Endodermal cell (in vitro differentiated cells): ENCODE results near the gene THBS3. TPM values are rescaled to one million over a fixed set of nuclear protein-coding genes. Genes with fewer than 3 reads are reported as not detected.

ENCODE experiments used
- DNase-seq: peaks from one replicate; pipeline ENCODE4 v3.0.0-alpha.2; 2017
- H3K27ac ChIP-seq: 2 replicates; pipeline ENCODE4 v1.5.1; 2013; ENCODE audit warnings: mild to moderate bottlenecking, low read depth, low read length, moderate library complexity
- H3K27me3 ChIP-seq: 2 replicates; pipeline ENCODE4 v1.6.1; 2013; ENCODE audit warnings: mild to moderate bottlenecking, low read length, moderate library complexity; ENCODE audit not compliant: insufficient read depth, control insufficient read depth, poor library complexity, severe bottlenecking
- H3K36me3 ChIP-seq: 2 replicates; pipeline ENCODE4 v1.7.0; 2013; ENCODE audit warnings: mild to moderate bottlenecking, low read length, moderate library complexity; ENCODE audit not compliant: control insufficient read depth, insufficient read depth
- H3K4me1 ChIP-seq: one replicate; pipeline ENCODE4 v1.7.0; 2013; ENCODE audit warnings: low read length; ENCODE audit not compliant: control insufficient read depth, insufficient read depth
- H3K4me3 ChIP-seq: 2 replicates; pipeline ENCODE4 v1.5.1; 2013; ENCODE audit warnings: mild to moderate bottlenecking, low read length, moderate library complexity
- H3K9ac ChIP-seq: 2 replicates; pipeline ENCODE4 v1.6.1; 2013; ENCODE audit warnings: mild to moderate bottlenecking, low read length, moderate library complexity; ENCODE audit not compliant: poor library complexity, severe bottlenecking; ENCODE audit errors: extremely low read depth
- H3K9me3 ChIP-seq: 2 replicates; pipeline ENCODE4 v1.6.1; 2013; ENCODE audit warnings: mild to moderate bottlenecking, low read length, moderate library complexity; ENCODE audit not compliant: control insufficient read depth
- H3K27ac Mint-ChIP-seq: 2 replicates; pipeline ENCODE4 v1.8.0; 2020; ENCODE audit warnings: mixed read lengths
- H3K27me3 Mint-ChIP-seq: 2 replicates; pipeline ENCODE4 v1.8.0; 2021; ENCODE audit warnings: mild to moderate bottlenecking, mixed read lengths; ENCODE audit not compliant: insufficient read depth
- H3K36me3 Mint-ChIP-seq: 2 replicates; pipeline ENCODE4 v1.8.0; 2020; ENCODE audit warnings: low read depth, mixed read lengths
- H3K4me1 Mint-ChIP-seq: 2 replicates; pipeline ENCODE4 v1.8.0; 2020; ENCODE audit warnings: mixed read lengths
- H3K4me3 Mint-ChIP-seq: 2 replicates; pipeline ENCODE4 v1.8.0; 2020; ENCODE audit warnings: mild to moderate bottlenecking, moderate library complexity, mixed read lengths
- H3K9me3 Mint-ChIP-seq: 2 replicates; pipeline ENCODE4 v1.8.0; 2020; ENCODE audit warnings: mild to moderate bottlenecking, mixed read lengths
- CTCF ChIP-seq: fragments of 200-600 bp; sonication (generic); conservative IDR thresholded peaks from 2 replicates; pipeline ENCODE4 v1.5.0; 2021; ENCODE audit warnings: antibody characterized with exemption, mild to moderate bottlenecking
- WGBS, 2 experiments: methylation state at CpG; one replicate each; pipeline versions ENCODE4 v1.1.5 to v1.1.7; 2013; ENCODE audit warnings: missing lambda C conversion rate in 2 of 2, mixed read lengths in 1 of 2; ENCODE audit not compliant: insufficient coverage in 1 of 2, insufficient read length in 1 of 2; 5-methylcytosine and 5-hydroxymethylcytosine counted together
- total RNA-seq, 2 donors: library from RNA; stranded (reverse); fragmentation: NEBNext Ultra II Directional in 1 of 2; extraction: Animal tissue kit (Norgen Biotek cat#: 25700) in 1 of 2; gene quantifications; 2 replicates in 1 of 2; 3 replicates in 1 of 2; pipeline ENCODE4 v1.2.1, GENCODE V29; 2021

THBS3 gene
- total RNA-seq, 2 donors from 2014 or later = 17.6 to 27.9 TPM

GRCh38 chr1:155174324-155175280 lies 33.1 kb downstream of the THBS3 start:
- H3K9ac ChIP-seq = no peak overlapping the region
- peaks cover 15% of the 10 kb centered on the region for H3K36me3 Mint-ChIP-seq
- H3K4me1 Mint-ChIP-seq = peaks cover 14% of the 10 kb centered on the region
- no peak for TF ChIP-seq CTCF
- H3K27ac Mint-ChIP-seq = peak overlapping the region; percentile 48
- peak; percentile 80 for DNase-seq
- peak overlapping the region; percentile 97 for H3K4me3 Mint-ChIP-seq
- 11 to 13% methylated on average over 11 to 32 of the region's 35 CpGs for WGBS, 2 experiments
- H3K27ac ChIP-seq = peak overlapping the region; percentile 17
- H3K9me3 Mint-ChIP-seq = no peaks in the 10 kb centered on the region
- H3K9me3 ChIP-seq = no peaks in the 10 kb centered on the region
- peak overlapping the region; percentile 94 for H3K4me3 ChIP-seq
- no peaks in the 10 kb centered on the region for H3K27me3 ChIP-seq
- H3K27me3 Mint-ChIP-seq = peaks cover 15% of the 10 kb centered on the region
- H3K4me1 ChIP-seq = no peaks in the 10 kb centered on the region
- H3K36me3 ChIP-seq = peaks cover 22% of the 10 kb centered on the region

GRCh38 chr1:155173478-155174323 lies 34.0 kb downstream of the THBS3 start, which contains the start of gene TRIM46:
TSS of gene TRIM46 (plus strand) at chr1:155173849. CDS start at chr1:155173967, 118 bp downstream.
- Histone ChIP-seq H3K4me1 (no peaks in the 10 kb centered on the region), H3K9ac (peak within 1 kb of the TSS; percentile 81), H3K4me3 (peak within 1 kb of the TSS; percentile 94), H3K27ac (peak within 1 kb of the TSS; percentile 45), H3K9me3 (no peaks in the 10 kb centered on the region), H3K36me3 (peaks cover 26% of the 10 kb centered on the region), H3K27me3 (no peaks in the 10 kb centered on the region)
- no peak for TF ChIP-seq CTCF
- DNase-seq = peak; percentile 86
- WGBS, 2 experiments = 0% methylated on average over 9 to 35 of the region's 38 CpGs
- H3K9me3 Mint-ChIP-seq = no peaks in the 10 kb centered on the region
- H3K27ac Mint-ChIP-seq = peak within 1 kb of the TSS; percentile 96
- H3K4me1 Mint-ChIP-seq = peaks cover 14% of the 10 kb centered on the region
- peak within 1 kb of the TSS; percentile 97 for H3K4me3 Mint-ChIP-seq
- peaks cover 16% of the 10 kb centered on the region for H3K36me3 Mint-ChIP-seq
- H3K27me3 Mint-ChIP-seq = peaks cover 15% of the 10 kb centered on the region

- Histone ChIP-seq H3K27me3 (no peaks in the 10 kb centered on the region), H3K4me3 (peak within 1 kb of the TSS; percentile 94), H3K36me3 (peaks cover 25% of the 10 kb centered on the region), H3K4me1 (no peaks in the 10 kb centered on the region), H3K9me3 (no peaks in the 10 kb centered on the region), H3K9ac (peak within 1 kb of the TSS; percentile 81), H3K27ac (peak within 1 kb of the TSS; percentile 45)
- peak; percentile 98 for DNase-seq
- Mint-ChIP-seq H3K9me3 (no peaks in the 10 kb centered on the region), H3K4me1 (peaks cover 14% of the 10 kb centered on the region), H3K27me3 (peaks cover 15% of the 10 kb centered on the region), H3K36me3 (peaks cover 16% of the 10 kb centered on the region), H3K27ac (peak within 1 kb of the TSS; percentile 96), H3K4me3 (peak within 1 kb of the TSS; percentile 97)
- peak; percentile 94 for TF ChIP-seq CTCF
- 0% methylated on average over 25 to 57 of the region's 57 CpGs for WGBS, 2 experiments
Observed at GRCh38 chr1:155172732-155173477, 34.8 kb downstream of the THBS3 start, which contains the start of gene KRTCAP2. TSS of gene KRTCAP2 (minus strand) at chr1:155173304. CDS start at chr1:155173224, 80 bp downstream.
